ENCODE results near the gene WDR81.
A peak's percentile ranks its signal among the peaks of the same experiment; 100 is the strongest.
"Not testable (repeated sequence)": the region's sequence is repeated elsewhere in the genome, so short reads cannot be mapped to it uniquely, and the experiment has no call there.

The WDR81 gene

GRCh38 chr17:1732241-1732832 lies 7.8 kb downstream of the WDR81 start:
- no peak for DNase-seq

GRCh38 chr17:1732833-1733321 lies 8.4 kb downstream of the WDR81 start:
- no peak for DNase-seq

- no peak for DNase-seq
Measured at GRCh38 chr17:1733759-1734158, 9.3 kb downstream of the WDR81 start.

- no peak for DNase-seq
Measured at GRCh38 chr17:1735418-1735817, 10.9 kb downstream of the WDR81 start.

GRCh38 chr17:1735834-1736347 lies 11.4 kb downstream of the WDR81 start:
- no peak for DNase-seq

GRCh38 chr17:1736348-1737281 lies 12.1 kb downstream of the WDR81 start:
- peak; percentile 68 for DNase-seq

- DNase-seq: no peak
Measured at GRCh38 chr17:1737531-1738291, 13.2 kb downstream of the WDR81 start.

- not testable (repeated sequence) for DNase-seq
Measured at GRCh38 chr17:1741899-1742298, 17.4 kb downstream of the WDR81 start.

- no peak for DNase-seq
Measured at GRCh38 chr17:1742371-1743087, 18.0 kb downstream of the WDR81 start, which contains the start of gene SERPINF2. Gene SERPINF2 (plus strand): TSS chr17:1742871. CDS start chr17:1744996, 2,125 bp downstream.

GRCh38 chr17:1743088-1743439 lies 18.6 kb downstream of the WDR81 start:
- no peak for DNase-seq

GRCh38 chr17:1744551-1745512 lies 20.3 kb downstream of the WDR81 start:
- no peak for DNase-seq

GRCh38 chr17:1745513-1746020 lies 21.1 kb downstream of the WDR81 start:
- no peak for DNase-seq

- DNase-seq: no peak
Measured at GRCh38 chr17:1746975-1747543, 22.6 kb downstream of the WDR81 start.

GRCh38 chr17:1750628-1751027 lies 26.1 kb downstream of the WDR81 start:
- no peak for DNase-seq

GRCh38 chr17:1752425-1753262 lies 28.1 kb downstream of the WDR81 start:
- peak; percentile 60 for DNase-seq

- no peak for DNase-seq
Measured at GRCh38 chr17:1753767-1754429, 29.4 kb downstream of the WDR81 start.

GRCh38 chr17:1754430-1755112 lies 30.1 kb downstream of the WDR81 start:
- no peak for DNase-seq

GRCh38 chr17:1755252-1755826 lies 30.8 kb downstream of the WDR81 start:
- no peak for DNase-seq

Data from hematopoietic multipotent progenitor cell treated with erythropoietin and hydrocortisone succinate and interleukin-3 and kit ligand, for 6 days (in vitro differentiated cells).